Breast epithelium (tissue), 3 donors: ENCODE data around the gene CDO1.

ENCODE experiments used
- POLR2A ChIP-seq: fragments of 450-650 bp; IDR thresholded peaks from one replicate; pipeline ENCODE4 v1.6.1; 2016; ENCODE audit warnings: antibody characterized with exemption, mild to moderate bottlenecking, moderate library complexity
- TF ChIP-seq, protein P1 (sequence below), 3 donors: fragments of 450-650 bp; IDR thresholded peaks; one replicate each; pipeline ENCODE4 v1.5.1; 2016 to 2017; ENCODE audit warnings: antibody characterized with exemption in 3 of 3, mild to moderate bottlenecking in 3 of 3, moderate library complexity in 3 of 3

DNA sequence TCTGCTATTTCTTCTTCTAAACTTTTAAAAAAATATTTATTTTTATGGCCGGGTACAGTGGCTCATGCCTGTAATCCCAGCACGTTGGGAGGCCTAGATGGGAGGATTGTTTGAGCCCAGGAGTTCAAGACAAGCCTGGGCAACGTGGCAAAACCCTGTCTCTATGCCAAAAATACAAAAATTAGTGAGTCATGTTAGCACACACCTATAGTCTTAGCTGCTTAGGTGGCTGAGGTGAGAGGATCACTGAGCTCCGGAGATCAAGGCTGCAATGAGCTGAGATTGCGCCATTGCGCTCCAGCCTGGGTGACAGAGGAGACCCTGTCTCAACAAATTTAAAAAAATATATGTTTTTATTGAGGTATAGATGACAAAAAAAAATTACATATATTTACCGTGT, 30.8 kb upstream of the CDO1 start:
- TF ChIP-seq, protein P1, sequence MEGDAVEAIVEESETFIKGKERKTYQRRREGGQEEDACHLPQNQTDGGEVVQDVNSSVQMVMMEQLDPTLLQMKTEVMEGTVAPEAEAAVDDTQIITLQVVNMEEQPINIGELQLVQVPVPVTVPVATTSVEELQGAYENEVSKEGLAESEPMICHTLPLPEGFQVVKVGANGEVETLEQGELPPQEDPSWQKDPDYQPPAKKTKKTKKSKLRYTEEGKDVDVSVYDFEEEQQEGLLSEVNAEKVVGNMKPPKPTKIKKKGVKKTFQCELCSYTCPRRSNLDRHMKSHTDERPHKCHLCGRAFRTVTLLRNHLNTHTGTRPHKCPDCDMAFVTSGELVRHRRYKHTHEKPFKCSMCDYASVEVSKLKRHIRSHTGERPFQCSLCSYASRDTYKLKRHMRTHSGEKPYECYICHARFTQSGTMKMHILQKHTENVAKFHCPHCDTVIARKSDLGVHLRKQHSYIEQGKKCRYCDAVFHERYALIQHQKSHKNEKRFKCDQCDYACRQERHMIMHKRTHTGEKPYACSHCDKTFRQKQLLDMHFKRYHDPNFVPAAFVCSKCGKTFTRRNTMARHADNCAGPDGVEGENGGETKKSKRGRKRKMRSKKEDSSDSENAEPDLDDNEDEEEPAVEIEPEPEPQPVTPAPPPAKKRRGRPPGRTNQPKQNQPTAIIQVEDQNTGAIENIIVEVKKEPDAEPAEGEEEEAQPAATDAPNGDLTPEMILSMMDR (IDR thresholded peaks at IDR 0.05) = no peak
- no peak for TF ChIP-seq POLR2A
